NB4 (cell line): ENCODE data around the gene RIMS4.

Experiments used
- MYC ChIP-seq: IDR thresholded peaks from 2 replicates; pipeline ENCODE4 v1.6.1; 2011; ENCODE audit warnings: low read depth, low read length
- POLR2A ChIP-seq: IDR thresholded peaks from 2 replicates; pipeline ENCODE4 v1.6.1; 2011; ENCODE audit warnings: mild to moderate bottlenecking; ENCODE audit not compliant: insufficient read length; ENCODE audit errors: extremely low read depth
- TF ChIP-seq, protein P1 (sequence below): IDR thresholded peaks from one replicate; pipeline ENCODE4 v1.5.1; 2012; ENCODE audit warnings: low read depth, low read length
- TF ChIP-seq, protein P2 (sequence below): IDR thresholded peaks from 2 replicates; pipeline ENCODE4 v1.6.1; 2011; ENCODE audit warnings: low read depth, low read length

DNA sequence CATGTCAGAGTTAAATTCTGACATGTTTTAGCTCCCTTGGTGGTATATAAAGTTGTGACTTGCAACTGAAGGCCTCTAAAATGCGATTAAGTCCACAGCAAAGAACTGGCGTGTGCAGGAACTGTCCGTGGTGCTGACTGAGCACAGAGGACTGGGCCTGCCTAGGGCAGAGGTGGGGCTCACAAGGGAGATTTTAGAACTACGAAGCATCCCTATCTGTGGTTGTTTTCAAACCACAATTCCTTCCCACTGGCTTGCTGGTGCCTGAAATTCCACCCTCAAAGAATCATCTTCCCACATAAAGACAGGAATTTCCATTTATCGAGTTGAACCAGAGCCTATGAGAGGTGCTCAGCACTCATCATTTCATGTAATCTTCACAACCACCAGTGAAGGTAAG, 30.1 kb downstream of the RIMS4 start:
- TF ChIP-seq, protein P1, sequence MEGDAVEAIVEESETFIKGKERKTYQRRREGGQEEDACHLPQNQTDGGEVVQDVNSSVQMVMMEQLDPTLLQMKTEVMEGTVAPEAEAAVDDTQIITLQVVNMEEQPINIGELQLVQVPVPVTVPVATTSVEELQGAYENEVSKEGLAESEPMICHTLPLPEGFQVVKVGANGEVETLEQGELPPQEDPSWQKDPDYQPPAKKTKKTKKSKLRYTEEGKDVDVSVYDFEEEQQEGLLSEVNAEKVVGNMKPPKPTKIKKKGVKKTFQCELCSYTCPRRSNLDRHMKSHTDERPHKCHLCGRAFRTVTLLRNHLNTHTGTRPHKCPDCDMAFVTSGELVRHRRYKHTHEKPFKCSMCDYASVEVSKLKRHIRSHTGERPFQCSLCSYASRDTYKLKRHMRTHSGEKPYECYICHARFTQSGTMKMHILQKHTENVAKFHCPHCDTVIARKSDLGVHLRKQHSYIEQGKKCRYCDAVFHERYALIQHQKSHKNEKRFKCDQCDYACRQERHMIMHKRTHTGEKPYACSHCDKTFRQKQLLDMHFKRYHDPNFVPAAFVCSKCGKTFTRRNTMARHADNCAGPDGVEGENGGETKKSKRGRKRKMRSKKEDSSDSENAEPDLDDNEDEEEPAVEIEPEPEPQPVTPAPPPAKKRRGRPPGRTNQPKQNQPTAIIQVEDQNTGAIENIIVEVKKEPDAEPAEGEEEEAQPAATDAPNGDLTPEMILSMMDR, result no peak
- no peak for TF ChIP-seq POLR2A
- no peak for TF ChIP-seq MYC
- TF ChIP-seq, protein P2, sequence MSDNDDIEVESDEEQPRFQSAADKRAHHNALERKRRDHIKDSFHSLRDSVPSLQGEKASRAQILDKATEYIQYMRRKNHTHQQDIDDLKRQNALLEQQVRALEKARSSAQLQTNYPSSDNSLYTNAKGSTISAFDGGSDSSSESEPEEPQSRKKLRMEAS, result peak; percentile 60
